NB4 (cell line): ENCODE measurements around the gene CYP46A1.

Experiments
- DNase-seq: peaks from one replicate; pipeline ENCODE4 v3.0.0; 2010; ENCODE audit warnings: low read depth
- H3K4me3 ChIP-seq: one replicate; pipeline ENCODE4 v1.5.1; 2011; ENCODE audit warnings: mild to moderate bottlenecking, low read depth, low read length, moderate library complexity
- MYC ChIP-seq: IDR thresholded peaks from 2 replicates; pipeline ENCODE4 v1.6.1; 2011; ENCODE audit warnings: low read depth, low read length
- POLR2A ChIP-seq: IDR thresholded peaks from 2 replicates; pipeline ENCODE4 v1.6.1; 2011; ENCODE audit warnings: mild to moderate bottlenecking; ENCODE audit not compliant: insufficient read length; ENCODE audit errors: extremely low read depth
- TF ChIP-seq, protein P1 (sequence below): IDR thresholded peaks from one replicate; pipeline ENCODE4 v1.5.1; 2012; ENCODE audit warnings: low read depth, low read length
- TF ChIP-seq, protein P2 (sequence below): IDR thresholded peaks from 2 replicates; pipeline ENCODE4 v1.6.1; 2011; ENCODE audit warnings: low read depth, low read length

The CYP46A1 gene

DNA sequence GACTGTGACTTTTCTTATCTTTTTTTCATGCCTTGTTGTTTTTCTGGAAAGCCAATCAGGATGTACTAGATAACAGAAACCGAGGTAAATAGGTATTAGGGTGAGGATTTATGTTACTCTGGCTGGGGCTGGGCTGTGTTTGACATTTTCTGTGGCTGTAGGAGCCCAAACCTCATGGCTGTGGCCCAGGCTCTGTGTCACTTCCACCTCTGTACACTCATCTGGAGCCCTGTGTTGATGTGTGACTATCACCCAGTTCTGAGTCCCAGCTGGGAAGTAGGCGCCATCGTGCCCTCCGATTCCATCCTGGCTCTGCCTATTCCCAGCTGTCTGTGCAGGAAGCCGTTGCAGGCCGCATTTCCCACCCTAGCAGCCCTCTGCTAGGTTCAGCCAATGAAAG is 40.8 kb upstream of the CYP46A1 start:
- TF ChIP-seq POLR2A (no peak), MYC (no peak)
- TF ChIP-seq, protein P1, sequence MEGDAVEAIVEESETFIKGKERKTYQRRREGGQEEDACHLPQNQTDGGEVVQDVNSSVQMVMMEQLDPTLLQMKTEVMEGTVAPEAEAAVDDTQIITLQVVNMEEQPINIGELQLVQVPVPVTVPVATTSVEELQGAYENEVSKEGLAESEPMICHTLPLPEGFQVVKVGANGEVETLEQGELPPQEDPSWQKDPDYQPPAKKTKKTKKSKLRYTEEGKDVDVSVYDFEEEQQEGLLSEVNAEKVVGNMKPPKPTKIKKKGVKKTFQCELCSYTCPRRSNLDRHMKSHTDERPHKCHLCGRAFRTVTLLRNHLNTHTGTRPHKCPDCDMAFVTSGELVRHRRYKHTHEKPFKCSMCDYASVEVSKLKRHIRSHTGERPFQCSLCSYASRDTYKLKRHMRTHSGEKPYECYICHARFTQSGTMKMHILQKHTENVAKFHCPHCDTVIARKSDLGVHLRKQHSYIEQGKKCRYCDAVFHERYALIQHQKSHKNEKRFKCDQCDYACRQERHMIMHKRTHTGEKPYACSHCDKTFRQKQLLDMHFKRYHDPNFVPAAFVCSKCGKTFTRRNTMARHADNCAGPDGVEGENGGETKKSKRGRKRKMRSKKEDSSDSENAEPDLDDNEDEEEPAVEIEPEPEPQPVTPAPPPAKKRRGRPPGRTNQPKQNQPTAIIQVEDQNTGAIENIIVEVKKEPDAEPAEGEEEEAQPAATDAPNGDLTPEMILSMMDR, result no peak
- TF ChIP-seq, protein P2, sequence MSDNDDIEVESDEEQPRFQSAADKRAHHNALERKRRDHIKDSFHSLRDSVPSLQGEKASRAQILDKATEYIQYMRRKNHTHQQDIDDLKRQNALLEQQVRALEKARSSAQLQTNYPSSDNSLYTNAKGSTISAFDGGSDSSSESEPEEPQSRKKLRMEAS, result no peak
- H3K4me3 ChIP-seq, result no peak overlapping the region
- DNase-seq, result no peak

DNA sequence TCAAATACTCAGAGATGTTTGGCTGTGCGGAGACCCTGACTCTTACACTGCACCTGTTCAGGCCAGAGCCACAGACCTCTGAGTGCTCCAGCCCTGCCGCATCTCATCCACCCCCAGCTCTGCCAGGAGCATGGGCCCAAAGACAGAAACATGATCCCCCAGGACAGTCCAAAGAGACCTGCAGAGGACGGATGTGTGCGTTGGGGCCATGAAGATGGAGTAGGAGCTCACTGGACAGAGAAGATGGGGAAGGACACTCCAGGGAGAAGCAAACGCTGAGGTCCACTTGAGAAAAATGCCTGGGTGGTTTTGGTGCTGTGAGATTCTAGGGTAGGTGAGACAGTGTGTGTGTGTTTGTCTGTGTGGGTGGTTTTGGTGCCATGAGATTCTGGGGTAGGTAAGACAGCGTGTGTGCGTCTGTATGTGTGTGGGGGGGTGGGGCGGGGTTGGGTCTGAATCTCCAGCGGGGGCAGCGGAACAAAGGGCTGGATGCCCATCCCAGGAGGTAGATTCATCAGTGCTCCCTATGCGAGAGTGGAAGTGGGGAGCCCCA is 40.0 kb upstream of the CYP46A1 start:
- TF ChIP-seq POLR2A, result no peak
- no peak for DNase-seq
- no peak overlapping the region for H3K4me3 ChIP-seq

DNA sequence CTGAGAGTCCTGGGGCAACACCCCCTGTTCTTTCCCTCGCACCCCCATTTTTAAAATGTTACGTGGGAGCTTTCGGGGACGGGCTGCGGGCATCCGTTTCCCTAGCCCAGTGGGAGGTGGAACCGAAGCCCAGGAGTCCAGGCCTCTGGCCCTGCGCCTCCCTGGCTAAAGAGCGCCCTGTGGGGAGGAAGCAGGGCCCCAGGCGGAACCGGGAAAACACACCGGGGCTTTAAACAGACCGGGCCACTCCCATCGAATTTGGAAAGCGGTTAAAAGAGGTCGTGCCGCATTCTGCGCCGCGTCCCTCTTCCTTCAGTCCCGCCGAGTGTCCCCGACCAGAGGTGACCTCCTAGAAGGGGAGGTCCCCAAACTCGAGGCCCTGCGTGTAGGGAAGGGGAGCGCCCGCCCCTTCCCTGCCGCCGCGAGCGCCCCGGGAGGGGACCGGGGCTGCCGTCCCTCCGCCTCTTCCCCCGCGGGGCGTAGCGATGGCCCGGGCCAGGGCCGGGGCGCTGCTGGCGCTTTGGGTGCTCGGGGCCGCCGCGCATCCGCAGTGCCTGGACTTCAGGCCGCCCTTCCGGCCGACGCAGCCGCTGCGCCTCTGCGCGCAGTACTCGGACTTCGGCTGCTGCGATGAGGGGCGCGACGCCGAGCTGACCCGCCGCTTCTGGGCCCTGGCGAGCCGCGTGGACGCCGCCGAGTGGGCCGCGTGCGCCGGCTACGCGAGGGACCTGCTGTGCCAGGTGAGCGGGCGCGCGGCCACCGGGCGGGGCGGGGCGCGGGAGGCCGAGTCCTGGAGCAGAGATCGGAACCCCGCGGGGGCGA is 39.2 kb upstream of the CYP46A1 start, which contains the start of gene HHIPL1:
HHIPL1 (plus strand) TSS at position 407 of the 822 bp plus-strand sequence; CDS start at position 486, 79 bp downstream.
- DNase-seq, result no peak
- TF ChIP-seq, protein P2, result no peak
- TF ChIP-seq MYC (no peak), POLR2A (no peak)
- TF ChIP-seq, protein P1, result no peak
- H3K4me3 ChIP-seq, result no peak within 1 kb of the TSS

DNA sequence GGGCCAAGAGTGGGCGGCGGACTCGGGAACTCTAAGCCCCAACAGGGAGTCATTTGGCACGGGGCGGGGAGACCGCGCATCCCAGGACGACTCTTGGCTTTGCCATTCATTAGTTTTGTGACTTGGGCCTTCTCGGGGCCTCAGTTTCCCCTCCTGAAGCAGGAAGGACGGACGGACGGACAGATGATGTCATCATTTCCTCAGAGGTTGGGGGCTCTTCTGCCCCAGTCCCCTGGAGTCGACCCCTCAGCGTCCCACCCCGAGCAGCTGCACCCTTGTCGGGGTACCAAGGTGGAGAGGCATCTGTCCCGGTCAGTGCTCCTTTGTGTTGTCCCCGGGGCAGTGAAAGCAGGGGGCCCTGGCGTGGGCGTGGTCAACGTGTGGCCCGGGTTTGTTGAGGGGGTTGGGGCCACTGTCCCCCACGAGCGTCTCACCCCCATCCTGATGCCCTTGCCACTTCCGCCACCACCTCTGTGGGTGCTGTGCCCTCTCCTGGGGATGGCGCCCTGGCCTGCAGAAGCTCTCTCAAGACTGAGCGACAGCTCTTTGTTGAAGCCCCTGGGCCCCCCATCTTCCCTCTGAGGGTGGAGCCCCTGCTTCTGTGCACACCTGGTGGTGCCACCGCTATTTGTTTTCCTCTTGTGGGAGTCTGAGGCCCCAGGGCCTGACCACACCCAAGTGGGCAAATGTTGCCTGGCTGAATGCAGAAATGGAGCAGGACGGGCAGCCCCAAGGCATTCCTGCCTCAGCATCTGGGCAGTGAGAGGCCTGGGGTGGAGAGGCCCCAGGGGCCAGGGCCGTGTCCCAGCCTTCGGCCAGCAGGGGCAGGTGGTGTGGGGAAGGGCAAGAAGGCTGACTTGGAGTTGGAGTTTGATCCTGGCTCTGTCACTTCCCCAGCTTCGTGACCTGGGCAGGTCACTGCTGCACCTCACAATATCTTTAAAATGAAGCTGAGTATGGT is 38.3 kb upstream of the CYP46A1 start:
- TF ChIP-seq, protein P2, result no peak
- TF ChIP-seq POLR2A, result no peak
- TF ChIP-seq, protein P1, result no peak
- TF ChIP-seq MYC, result no peak
- H3K4me3 ChIP-seq, result no peak overlapping the region
- no peak for DNase-seq

DNA sequence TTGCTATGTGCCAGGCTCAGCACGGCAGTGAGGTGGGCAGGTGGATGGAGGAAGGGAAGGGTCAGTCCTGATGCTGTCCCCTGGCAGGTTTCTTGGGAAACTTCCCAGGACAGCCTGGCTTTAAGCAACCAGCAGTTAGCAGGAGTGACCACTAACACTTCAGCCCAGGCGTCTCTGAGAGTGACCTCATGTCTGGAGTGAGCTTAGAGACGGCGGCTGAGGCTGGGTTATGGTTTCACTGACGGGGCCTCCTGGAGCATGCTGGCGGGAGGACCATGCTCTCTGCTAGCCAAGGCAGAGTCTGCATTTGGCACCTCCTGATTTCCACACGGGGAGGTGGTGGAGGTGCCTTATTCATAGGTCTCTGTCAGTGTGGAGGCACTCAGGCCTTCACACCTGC is 36.7 kb upstream of the CYP46A1 start:
- TF ChIP-seq, protein P2, result no peak
- no peak for DNase-seq
- H3K4me3 ChIP-seq, result no peak overlapping the region

DNA sequence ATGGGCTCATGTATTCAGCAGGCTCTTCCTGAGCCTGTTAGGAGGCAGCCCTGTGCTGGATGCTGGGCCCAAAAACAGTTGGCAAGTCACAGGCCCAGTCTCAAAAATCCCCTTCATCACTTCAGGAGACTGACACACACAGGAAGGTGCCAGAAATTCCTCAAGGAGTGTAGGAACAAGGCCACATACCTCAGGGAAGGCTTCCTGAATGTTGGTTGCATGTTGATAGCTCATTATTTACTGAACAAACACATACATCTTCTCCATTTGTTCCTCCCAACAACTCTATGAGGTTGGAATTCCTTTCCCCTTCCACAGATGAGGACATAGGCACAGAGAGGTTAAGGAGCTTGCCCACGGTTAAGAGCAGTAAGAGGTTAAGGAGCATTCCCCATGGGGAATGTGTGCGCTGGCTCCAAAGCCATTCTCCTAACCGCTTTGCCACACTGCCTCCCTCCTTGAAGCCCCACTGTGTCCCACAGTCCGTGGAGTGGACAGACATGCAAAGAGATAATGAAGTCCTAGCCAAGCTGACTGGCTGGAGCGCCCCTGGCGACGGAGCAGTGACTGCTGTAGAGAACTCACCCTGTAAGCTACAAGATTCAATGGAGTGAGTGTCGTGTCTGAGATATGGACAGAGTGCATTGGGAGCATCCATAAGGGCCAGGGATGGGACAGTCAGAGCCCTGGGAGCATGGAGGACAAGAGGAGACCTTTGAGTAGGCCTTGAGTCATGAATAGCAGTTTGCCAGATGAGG is 35.9 kb upstream of the CYP46A1 start:
- no peak overlapping the region for H3K4me3 ChIP-seq
- DNase-seq, result no peak
- TF ChIP-seq, protein P1, result no peak
- TF ChIP-seq, protein P2, result no peak
- no peak for TF ChIP-seq MYC
- TF ChIP-seq POLR2A, result no peak
